Brain pericyte (primary cell): ENCODE data around the gene MACROH2A2.
"Not testable (repeated sequence)": the region's sequence is repeated elsewhere in the genome, so short reads cannot be mapped to it uniquely, and the experiment has no call there.

Experiments
- DNase-seq: peaks from one replicate; pipeline ENCODE4 v3.0.0-alpha.2; 2012; ENCODE audit warnings: low read depth, low spot score

Gene MACROH2A2

DNA sequence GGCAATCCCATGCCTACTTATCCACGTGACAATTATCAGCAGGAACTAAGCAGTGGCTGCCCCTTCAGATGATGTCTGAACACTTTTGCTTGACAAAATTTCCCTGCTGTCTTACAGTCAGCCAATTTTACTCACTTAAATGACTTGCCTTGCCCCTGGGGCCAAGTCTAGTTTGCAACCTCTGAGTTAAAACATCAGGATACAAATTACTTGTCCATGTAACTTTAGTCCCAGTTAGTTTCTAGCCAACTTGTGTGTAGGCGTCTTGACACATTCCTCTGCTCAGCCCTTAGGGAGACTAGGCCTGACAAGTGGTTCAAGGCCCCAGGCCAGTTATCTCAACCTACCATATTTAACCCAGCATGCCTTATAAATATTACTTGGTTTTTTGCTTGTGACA is 105.5 kb downstream of the MACROH2A2 start:
- DNase-seq: no peak

DNA sequence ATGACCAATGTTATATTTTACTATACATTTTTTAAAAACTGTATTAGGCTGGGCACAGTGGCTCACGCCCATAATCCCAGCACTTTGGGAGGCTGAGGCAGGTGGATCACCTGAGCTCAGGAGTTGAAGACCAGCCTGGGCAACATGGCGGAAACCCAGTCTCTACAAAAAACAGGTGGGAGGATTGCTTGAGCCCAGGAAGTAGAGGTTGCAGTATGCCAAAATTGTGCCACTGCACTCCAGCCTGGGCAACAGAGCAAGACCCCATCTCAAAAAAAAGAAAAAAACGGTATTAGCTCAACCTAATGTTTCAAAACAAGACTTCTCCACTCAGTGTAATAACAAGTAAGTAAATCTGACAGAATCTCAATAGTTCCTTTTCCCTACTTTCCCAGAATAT is 106.7 kb downstream of the MACROH2A2 start:
- not testable (repeated sequence) for DNase-seq

DNA sequence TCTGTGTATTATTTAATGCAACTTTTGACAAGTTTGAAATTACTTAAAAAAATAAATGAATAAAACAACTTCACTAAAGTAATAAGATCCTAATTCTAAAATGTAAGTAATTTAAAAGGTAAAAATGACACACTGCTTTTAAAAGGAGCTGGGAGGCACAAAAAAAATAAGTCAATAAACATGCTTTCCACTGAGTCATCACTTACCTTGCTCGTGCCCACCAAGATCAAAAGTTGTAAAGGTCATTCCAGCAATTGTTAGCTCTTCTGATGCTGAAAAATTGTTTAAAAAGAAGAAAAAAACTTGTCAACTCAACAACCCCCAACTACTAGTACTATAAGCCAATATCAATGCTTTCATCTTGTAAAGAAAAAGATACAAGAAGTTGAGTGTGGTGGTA is 108.2 kb downstream of the MACROH2A2 start:
- DNase-seq: no peak
